D721Med (cell line): ENCODE measurements around the gene ARL5C.

ENCODE experiments used
- DNase-seq: peaks from one replicate; pipeline ENCODE4 v3.0.0; 2011; ENCODE audit warnings: low spot score; ENCODE audit not compliant: insufficient read length
- FAIRE-seq: peaks from 2 replicates; lab custom pipeline; 2011; peaks lifted over from hg19 to GRCh38; lab: Jason Lieb, UNC
- TF ChIP-seq, protein P1 (sequence below): IDR thresholded peaks from 2 replicates; pipeline ENCODE4 v1.5.1; 2012; ENCODE audit warnings: mild to moderate bottlenecking, control low read depth; ENCODE audit not compliant: insufficient read depth; ENCODE audit errors: missing control alignments

ARL5C gene

DNA sequence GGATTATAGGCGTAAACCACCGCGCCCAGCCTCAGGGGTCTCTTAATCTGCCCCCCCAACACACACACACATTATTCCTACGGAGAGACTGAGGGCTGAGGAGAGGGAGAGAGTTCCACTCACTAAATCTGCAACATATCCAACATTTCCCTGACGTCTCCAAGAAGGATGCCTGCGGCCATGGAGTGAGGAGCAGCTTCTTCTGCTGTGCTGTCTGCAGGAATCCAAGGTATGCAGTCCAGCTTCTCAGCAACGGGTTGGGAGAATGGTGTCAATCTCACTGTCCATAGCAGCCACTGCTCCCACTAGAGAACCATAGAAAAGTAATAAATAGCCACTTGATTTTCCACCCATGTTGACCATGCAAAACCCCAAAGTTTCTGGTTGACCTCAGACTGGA, 9.5 kb downstream of the ARL5C start:
- TF ChIP-seq, protein P1, sequence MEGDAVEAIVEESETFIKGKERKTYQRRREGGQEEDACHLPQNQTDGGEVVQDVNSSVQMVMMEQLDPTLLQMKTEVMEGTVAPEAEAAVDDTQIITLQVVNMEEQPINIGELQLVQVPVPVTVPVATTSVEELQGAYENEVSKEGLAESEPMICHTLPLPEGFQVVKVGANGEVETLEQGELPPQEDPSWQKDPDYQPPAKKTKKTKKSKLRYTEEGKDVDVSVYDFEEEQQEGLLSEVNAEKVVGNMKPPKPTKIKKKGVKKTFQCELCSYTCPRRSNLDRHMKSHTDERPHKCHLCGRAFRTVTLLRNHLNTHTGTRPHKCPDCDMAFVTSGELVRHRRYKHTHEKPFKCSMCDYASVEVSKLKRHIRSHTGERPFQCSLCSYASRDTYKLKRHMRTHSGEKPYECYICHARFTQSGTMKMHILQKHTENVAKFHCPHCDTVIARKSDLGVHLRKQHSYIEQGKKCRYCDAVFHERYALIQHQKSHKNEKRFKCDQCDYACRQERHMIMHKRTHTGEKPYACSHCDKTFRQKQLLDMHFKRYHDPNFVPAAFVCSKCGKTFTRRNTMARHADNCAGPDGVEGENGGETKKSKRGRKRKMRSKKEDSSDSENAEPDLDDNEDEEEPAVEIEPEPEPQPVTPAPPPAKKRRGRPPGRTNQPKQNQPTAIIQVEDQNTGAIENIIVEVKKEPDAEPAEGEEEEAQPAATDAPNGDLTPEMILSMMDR: no peak
- FAIRE-seq: no peak
- no peak for DNase-seq

DNA sequence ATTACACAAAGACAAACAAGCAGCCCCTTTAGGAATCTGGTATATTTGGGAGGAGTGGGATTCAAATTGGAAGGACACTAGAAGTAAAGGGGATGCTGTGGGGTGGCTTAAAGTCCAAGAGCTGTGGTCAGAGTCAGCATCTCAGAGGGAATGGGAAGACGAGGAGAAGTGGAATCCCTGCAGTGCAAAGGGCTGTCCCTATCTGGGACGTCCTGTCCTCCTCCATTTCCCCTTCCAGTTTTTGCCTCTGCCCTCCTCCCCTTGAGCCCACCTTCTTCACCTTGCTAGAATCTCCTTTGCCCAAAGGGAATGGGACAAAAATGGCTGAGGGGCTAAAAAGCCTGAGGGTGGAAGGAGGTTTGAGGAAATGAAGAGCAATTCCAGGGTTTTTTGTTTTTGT, 10.3 kb downstream of the ARL5C start:
- FAIRE-seq: no peak
- TF ChIP-seq, protein P1: no peak
- DNase-seq: no peak

DNA sequence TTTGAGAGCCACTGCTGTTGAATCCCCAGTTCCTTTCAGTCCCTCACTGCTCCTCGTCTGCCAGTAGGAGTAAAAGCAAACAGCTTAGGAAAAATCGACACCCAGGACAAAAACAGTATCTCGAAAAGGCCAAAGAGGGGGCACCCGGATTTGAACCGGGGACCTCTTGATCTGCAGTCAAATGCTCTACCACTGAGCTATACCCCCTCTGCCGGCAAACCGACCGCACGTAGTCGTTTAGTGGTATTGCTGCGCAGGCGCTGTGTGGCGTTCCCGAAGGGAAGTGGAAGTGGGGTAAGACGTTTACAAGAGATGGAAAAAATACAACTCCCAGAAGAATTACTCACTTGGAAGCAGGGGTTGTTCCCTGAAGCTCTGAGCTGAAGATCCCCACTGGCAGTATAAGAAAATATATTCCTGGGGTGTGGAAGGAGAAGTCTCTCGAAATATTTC, 12.3 kb downstream of the ARL5C start:
- no peak for FAIRE-seq

DNA sequence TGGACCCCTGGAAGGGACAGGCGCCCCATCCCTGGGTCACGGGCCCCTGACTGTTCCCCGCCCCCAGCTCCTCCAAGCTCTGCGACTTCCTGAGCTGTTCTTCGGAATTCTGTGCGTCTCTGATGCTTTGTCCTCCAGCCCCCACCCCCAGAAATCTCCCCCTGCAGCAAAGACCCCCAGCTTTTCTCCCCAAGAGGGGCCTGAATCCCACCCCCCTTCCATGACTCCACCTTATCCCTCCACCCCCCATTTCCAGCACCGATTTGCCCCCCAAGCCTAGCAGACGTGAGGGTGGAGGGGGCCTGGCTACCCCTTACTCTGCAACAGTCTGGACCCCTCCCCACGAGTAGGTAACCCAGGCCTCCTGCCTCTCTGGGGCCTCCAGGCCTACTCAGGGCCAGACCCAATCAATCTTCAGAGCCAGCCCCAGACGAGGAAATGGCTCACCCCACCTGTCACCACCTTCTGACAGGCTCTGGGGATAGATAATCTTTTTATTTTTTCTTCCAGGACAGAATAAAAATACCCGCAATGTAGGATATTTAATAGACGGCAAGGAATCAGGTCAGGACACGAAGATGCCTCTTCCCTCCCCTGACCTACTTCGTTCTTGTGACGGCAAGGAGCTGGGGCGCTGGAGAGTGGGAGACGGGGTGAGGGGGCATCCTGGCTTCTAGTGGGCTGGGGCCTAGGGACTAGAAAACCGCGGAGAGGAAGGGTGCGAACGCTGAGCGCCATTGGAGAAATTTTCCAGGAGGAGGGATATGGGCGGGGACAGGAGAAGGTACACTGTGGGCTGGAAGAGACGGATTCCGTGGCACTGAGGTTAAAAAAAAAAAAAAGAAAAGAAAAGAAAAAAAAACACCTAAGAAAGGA, 13.8 kb downstream of the ARL5C start:
- DNase-seq (no peak), FAIRE-seq (no peak)
- TF ChIP-seq, protein P1: no peak

More for the DNA sequence above, 12.3 kb downstream of the ARL5C start:
- TF ChIP-seq, protein P1: peak; percentile 3
- DNase-seq: no peak

DNA sequence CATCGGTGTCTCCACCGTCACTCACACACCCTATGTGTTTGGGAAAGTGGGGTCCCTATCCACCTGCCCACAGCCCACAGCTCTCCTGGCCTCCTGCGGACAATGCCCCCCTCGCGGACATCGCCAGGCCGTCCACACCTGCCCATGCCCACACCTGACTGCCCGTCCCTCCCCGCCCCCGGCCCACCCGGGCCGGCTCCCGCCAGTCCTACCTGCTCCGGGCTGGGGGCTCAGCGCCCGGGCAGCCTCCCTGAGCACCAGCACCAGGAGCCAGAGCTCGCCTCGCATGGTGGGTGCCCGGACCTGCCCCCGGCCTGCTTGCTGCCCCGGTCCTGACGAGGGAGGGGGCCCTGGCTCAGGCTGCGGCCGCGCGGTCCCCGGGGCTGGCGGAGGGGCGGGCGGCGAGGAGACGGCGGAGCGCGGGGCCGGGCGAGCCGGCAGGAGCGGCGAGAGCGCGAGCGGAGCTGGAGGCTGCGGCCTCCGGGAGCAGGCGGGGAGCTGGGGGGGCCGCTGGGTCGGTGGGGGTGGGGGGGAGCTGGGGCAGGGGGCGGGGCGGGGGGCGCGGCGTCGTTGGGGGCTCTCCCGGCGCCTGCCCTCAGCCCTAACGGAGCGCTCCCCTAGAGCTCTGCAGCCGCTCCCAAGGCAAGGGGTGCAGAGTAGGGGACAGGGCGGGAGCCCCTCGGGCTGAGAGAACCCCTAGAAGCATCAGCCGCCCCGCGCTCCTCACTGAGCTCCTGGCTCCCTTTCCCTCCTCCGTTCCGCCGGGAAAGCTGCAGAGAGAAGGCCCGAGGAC, 14.6 kb downstream of the ARL5C start, which contains the start of gene PLXDC1:
Gene PLXDC1 (minus strand): TSS at position 488 of the 793 bp plus-strand sequence. CDS start 200 bp downstream, at position 288.
- DNase-seq (no peak), FAIRE-seq (no peak)
- TF ChIP-seq, protein P1: no peak

DNA sequence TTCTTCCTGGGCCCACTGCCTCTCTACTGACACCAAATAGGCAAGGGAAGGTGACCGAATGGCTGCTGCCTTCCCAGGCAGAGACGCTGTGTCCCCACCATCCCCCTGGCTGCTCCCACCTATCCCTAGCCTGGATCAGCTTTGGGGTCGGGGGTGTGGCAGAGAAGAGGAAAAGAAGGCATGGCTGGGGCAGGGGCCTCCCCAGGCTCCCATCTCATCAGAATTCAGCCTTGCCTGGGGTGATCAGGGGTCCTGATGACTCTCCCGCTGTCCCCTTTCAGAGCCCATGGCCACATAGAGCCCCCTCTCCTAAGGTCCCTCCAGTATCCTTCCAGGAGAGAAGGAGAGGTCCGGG, 15.2 kb downstream of the ARL5C start:
- DNase-seq (no peak), FAIRE-seq (no peak)
- TF ChIP-seq, protein P1: no peak
